ENCODE results near the gene BACE2.

DNA sequence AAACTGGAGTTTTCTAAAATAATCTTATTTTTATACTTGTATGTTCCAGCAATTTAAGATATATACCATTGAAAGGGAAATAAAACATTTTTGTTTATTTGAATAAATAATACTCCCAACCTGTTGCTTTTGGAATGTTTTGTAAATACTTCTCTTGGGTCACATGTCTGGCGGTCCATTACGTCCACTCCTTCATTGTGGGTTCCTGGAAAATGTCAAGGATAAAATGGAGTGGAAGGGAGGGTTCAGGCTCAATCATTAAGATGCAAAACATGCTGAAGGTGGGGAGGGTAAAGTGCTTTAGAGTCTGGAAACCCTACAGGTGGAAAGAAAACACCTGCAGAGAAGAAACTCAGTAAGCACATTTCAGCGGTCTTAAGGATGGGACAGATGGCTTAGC is 114.5 kb downstream of the BACE2 start:
- TF ChIP-seq CTCF (conservative IDR thresholded peaks at IDR 0.05; ENCODE audit: low read depth, low read length) (no peak), RAD21 (IDR thresholded peaks at IDR 0.05; ENCODE audit: low read length) (no peak), USF2 (IDR thresholded peaks at IDR 0.05; ENCODE audit: low read depth, low read length) (no peak), MXI1 (IDR thresholded peaks at IDR 0.05; ENCODE audit: borderline replicate concordance, low read depth, low read length) (no peak), POLR2A (IDR thresholded peaks at IDR 0.05; ENCODE audit: low read depth, low read length) (no peak), CEBPB (IDR thresholded peaks at IDR 0.05; ENCODE audit: low read depth, low read length) (no peak), FOS (IDR thresholded peaks at IDR 0.05; ENCODE audit: low read depth, low read length) (no peak), RCOR1 (IDR thresholded peaks at IDR 0.05; ENCODE audit: insufficient replicate concordance, low read length) (no peak), NFE2L2 (IDR thresholded peaks at IDR 0.05; ENCODE audit: low read depth, low read length) (no peak), BHLHE40 (IDR thresholded peaks at IDR 0.05; ENCODE audit: low read depth, low read length) (no peak), RFX5 (IDR thresholded peaks at IDR 0.05; ENCODE audit: low read depth, low read length) (no peak), SMC3 (IDR thresholded peaks at IDR 0.05; ENCODE audit: low read depth, low read length) (no peak), CHD1 (IDR thresholded peaks at IDR 0.05; ENCODE audit: low read depth, low read length) (no peak)

Data from IMR-90 (cell line).